ENCODE measurements around the gene ABT1.
A peak's percentile ranks its signal among the peaks of the same experiment; 100 is the strongest.
"Not testable (repeated sequence)": the region's sequence is repeated elsewhere in the genome, so short reads cannot be mapped to it uniquely, and the experiment has no call there.

The ABT1 gene

DNA sequence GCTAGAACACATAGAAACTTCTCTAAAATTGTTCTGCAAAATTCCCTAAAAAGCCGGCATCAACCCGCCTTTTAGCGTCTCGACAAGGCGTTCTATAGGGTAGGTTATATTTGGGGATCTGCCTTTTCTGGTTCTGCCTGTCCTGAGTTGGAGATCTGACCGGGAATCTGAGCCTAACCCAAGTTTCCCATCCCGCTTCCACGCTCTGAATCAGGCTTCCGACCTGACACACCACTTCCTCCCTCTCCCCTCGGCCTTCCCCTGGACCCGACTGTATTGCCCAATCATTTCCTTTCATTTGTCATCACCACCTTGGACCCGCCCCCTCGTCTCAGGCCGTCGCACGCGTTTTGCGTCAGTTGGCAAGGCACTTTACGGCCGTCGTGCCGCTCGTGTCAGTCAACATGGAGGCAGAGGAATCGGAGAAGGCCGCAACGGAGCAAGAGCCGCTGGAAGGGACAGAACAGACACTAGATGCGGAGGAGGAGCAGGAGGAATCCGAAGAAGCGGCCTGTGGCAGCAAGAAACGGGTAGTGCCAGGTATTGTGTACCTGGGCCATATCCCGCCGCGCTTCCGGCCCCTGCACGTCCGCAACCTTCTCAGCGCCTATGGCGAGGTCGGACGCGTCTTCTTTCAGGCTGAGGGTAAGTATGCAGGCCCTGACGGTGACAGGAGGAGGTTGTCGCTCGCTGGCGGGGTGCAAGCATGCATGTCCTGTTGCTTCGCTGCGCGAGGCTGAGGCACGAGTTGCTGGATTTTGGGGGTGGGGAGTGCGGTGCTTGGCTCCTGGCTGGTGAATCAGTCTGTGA is at the start of gene ABT1:
ABT1 (plus strand) TSS at position 375 of the 810 bp plus-strand sequence; CDS start at position 405, 30 bp downstream.
- DNase-seq: peak; percentile 96

DNA sequence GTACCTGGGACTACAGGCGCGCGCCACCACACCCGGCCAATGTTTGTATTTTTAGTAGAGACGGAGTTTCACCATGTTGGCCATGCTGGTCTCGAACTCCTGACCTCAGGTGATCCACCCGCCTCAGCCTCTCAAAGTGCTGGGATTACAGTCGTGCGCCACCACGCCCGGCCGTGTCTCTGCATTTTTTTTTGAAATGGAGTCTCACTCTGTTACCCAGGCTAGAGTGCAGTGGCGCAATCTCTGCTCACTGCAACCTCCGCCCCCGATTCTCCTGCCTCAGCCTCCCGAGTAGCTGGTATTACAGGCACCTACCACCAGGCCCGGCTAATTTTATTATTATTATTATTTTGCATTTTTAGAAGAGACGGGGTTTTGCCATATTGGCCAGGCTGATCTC is 49.4 kb upstream of the ABT1 start:
- DNase-seq: not testable (repeated sequence)

- DNase-seq: peak; percentile 27
These were observed 46.3 kb upstream of the ABT1 start for GRCh38 chr6:26550250-26550993.

DNA sequence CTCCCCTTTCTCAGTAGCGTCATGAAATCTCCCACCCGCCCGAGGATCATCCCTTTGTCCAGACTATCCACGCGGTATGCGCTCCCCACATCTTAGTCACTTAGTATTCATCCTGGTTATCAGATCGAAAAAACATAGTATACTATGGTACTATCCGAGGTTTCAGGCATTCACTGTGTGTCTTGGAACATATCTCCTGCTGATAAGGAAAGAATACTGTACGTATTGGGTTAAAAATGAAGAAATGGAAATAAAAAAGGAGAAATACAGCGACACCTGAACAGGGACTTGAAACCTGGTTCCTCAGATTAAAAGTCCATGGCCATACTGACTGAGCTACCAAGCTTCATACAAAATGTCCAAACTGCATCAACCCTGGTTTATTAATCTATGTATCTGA is 44.5 kb upstream of the ABT1 start:
- no peak for DNase-seq

GRCh38 chr6:26552640-26553188 is 44.0 kb upstream of the ABT1 start:
- no peak for DNase-seq

GRCh38 chr6:26553264-26553634 is 43.5 kb upstream of the ABT1 start:
- DNase-seq: peak; percentile 75

- peak; percentile 87 for DNase-seq
These were observed 42.9 kb upstream of the ABT1 start for GRCh38 chr6:26553635-26554446.

DNA sequence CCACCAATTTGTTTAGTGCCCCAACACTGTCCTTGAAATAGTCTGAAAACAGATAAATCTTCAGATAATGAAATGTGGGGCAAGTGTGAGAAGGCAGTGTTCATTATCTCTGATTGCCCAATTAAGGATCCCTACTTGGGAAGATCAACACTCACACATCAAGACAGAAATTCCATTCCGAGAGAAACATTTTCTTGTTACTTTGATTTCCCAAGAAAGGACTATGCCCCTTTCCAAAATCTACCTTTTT is 42.4 kb upstream of the ABT1 start:
- DNase-seq: no peak

DNA sequence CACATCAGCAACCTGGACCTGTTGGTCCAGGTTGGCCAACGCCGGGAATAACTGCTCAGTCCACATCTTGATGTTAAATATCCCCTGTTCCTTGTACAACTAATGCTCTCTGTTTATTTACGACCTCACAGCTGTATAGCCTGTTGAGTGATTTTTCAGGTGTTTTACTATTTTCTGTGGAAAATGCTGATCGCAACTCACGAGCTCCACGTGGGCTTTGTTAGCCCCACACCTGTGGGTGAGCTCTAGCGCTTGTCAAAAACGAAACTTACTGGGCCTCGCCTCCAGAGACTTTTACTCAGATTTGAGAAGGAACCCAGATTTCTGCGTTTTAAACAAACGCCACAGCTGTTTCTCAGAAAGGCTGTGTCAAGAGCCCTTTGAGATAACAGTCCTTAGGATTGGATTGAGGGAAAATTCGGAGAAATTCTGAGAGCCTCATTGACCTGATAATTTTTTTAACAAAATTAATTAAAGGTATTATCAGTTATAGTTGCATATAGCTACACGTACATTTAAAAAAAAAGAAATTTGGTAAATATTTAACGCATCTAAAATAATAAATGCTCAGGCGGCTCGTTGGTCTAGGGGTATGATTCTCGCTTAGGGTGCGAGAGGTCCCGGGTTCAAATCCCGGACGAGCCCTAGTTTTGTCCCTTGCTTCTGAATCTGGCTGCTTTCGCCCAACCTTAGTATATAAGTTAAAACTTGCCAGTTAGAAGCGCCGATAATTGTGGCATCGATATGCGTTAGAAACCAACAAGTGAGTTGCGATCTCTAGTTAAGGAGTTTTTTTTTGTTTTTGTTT is 41.9 kb upstream of the ABT1 start:
- peak; percentile 71 for DNase-seq

DNA sequence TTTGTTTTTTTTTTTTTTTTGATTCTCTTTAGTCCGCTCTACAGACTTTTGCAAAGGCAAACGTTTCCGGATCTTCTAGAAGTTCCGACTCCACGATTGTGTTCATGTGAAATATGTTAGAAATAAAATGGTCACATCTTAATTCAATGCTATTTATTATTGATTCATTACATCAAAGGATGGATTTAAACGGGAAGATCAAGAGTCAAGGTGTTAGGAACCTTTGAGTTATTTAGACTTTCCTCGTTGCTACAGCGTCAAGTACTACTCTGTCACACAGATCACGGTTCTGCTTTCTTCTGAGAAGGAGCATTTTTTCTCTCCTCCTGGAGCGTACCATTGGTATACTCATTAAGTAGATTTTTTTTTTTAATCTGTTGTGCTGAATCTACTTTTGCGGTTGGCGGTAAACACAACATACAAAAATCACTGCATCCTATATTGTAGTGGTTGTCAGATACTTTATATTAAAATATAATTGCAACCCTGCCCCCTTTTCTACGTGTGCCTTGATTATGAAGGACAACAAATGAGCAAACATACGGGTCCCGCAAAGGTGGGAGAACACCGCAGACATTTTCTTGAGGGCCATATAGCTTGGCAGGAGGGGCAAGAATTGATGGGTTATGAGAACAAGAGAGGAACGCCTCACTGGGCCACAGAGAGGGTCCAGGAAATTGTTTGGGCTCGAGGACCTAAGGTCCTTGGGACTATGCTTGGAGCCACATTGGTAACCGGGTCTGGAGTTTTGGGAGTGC is 41.1 kb upstream of the ABT1 start:
- peak; percentile 29 for DNase-seq

DNA sequence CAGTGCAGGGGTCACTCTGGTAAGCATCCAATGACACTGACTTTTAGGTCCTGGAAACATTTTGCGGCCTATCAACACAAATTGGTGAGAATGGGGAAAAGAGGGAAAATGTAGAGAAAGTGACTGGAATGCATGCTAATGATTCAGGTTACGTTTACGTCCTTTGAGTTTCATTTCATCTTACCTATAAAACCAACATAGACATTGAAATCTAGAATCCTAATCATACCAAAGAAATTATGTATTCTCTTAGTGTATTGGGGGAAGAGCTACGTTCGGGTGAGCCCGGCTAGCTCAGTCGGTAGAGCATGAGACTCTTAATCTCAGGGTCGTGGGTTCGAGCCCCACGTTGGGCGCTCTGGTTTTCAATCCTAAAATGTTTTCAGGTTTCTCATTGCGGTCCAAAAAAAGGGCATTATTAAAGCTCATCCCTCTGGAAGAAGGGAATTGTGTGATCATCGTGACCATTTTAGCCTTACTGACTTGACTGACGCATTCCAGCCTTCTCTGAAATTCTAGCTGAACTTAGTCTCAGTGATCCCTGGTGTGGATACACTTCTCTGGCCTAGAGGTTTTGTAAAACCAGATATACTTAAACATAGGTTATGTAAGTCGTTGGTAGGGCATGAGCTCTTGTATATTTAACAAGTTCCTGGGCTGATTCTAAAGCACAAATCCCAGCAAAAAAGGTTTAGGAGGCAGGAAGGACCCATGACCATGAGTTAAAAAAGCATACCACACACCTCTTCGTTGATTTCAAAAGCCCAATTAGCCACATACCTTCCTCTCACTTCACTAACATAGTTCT is 40.3 kb upstream of the ABT1 start:
- DNase-seq: peak; percentile 54

GRCh38 chr6:26561533-26562466 is 35.0 kb upstream of the ABT1 start:
- DNase-seq: no peak

DNA sequence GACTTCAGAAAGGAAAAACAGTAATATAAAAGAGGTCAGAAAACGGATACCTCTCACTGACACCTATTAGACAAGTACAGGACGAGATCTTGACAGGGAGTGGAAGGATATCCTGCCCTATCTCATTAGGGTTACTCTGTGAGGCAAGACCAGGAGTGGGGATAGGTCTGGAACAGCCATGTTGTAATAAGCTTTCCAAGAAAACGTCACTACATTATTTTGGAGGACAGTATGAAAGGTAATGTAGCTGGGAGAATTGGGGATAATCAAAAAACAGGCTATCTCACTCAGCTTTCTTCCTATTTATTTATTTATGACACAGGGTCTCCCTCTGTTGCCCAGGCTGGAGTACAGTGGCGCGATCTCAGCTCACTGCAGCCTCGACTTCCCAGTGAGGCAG is 33.3 kb upstream of the ABT1 start:
- DNase-seq: no peak

DNA sequence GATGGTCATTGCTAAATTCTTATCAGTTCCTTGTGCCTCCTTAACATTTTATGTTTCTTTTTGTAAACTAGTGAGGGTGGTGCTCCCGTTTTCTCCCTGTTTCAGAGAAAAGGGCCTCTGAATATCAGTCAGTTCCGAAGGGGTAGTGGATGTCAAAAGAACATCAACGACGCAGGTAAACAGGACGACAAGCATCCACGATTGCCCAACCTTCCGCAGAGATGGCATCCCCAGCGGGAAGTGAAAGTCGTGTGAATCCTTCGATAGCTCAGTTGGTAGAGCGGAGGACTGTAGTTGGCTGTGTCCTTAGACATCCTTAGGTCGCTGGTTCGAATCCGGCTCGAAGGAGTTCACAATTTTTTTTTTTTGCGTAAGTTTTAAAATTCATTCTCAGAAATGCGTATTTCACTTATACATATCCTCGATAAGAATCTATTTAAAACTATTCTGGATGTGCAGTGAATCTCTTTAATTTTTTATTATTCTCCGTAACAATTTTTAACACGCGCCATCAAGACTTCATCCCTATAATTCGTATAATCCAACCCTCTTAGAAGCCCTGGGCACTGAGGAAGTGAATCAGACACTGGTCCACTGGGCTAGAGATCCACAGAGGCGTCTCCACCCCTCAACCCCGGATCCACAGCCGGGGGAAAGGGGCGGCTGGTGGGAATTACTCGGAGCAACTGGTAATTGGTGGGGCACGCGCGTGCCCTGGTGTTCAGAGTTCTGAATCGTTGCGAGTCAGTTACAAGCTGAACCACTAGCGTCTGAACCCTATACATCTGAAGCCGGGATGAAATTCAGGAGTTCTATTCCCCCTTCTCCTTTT is 27.9 kb upstream of the ABT1 start:
- peak; percentile 91 for DNase-seq

GRCh38 chr6:26569433-26569764 is 27.4 kb upstream of the ABT1 start:
- no peak for DNase-seq

GRCh38 chr6:26570027-26570809 is 26.5 kb upstream of the ABT1 start:
- no peak for DNase-seq

DNA sequence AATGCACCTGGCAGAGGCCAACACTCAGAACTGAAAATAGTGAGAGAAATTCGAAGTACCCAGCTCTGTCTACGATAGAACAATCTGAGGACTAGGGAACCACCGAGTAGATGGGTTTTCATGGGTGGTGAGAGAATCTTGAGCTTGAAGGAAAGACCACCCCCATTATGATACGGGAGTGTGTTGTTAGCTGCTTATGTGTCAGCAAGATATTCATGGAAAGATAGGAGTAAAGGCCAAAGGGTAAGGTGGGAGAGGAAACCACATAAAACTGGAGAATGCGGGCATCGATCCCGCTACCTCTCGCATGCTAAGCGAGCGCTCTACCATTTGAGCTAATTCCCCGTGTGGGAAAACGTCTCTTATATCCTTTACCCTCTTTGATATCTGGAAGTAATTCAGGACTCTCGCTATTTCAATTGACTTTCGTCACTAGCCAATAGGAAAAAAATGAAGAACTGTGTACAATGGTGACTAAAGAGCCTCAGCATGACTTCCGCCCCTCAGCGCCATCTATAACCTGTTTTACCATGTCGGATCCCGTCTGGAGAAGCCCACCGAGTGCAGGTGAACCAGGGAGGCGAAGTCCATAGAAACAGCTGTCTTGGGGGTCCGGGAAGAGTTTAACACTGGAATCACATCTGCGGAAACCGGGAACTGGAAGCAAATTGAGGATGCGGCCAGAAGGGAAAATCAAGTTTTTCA is 25.0 kb upstream of the ABT1 start:
- peak; percentile 81 for DNase-seq

All from MV-4-11 (cell line).